DND-41 (cell line): Measurements from ENCODE around the gene RASGRF2.
"Not testable (repeated sequence)": the region's sequence is repeated elsewhere in the genome, so short reads cannot be mapped to it uniquely, and the experiment has no call there.

Experiments used
- EZH2 ChIP-seq: IDR thresholded peaks from 3 replicates; pipeline ENCODE4 v1.6.1; 2012; ENCODE audit warnings: borderline replicate concordance, low read depth, mild to moderate bottlenecking, moderate library complexity, low read length, inconsistent platforms; ENCODE audit not compliant: severe bottlenecking
- TF ChIP-seq, protein P1 (sequence below): IDR thresholded peaks from 2 replicates; pipeline ENCODE4 v1.5.1; 2012; ENCODE audit warnings: borderline replicate concordance, low read length, moderate library complexity, mild to moderate bottlenecking; ENCODE audit not compliant: poor library complexity, severe bottlenecking; ENCODE audit errors: extremely low read depth

DNA sequence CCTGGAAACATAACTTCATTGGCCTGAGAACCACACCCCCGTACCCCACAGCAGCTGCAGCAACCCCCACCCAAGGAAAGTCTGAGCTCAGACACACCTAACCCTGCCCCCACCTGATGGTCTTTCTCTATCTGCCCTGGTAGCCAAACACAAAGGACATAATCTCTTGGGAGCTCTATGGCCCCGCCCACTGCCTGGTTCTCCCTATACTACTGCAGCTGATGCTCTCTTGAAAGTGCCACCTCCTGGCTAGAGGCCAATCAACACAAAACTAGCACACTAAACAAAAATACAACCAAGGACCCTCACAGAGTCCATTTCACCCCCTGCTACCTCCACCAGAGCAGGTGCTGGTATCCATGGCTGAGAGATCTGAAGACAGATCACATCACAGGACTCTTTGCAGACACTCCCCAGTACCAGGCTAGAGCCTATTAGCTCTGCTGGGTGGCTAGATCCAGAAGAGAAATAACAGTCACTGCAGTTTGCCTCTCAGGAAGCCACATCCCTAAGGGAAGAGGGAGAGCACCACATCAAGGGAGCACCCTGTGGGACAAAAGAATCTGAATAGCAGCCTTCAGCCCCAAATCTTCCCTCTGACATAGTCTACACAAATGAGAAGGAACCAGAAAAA, 310.3 kb downstream of the RASGRF2 start:
- TF ChIP-seq, protein P1, sequence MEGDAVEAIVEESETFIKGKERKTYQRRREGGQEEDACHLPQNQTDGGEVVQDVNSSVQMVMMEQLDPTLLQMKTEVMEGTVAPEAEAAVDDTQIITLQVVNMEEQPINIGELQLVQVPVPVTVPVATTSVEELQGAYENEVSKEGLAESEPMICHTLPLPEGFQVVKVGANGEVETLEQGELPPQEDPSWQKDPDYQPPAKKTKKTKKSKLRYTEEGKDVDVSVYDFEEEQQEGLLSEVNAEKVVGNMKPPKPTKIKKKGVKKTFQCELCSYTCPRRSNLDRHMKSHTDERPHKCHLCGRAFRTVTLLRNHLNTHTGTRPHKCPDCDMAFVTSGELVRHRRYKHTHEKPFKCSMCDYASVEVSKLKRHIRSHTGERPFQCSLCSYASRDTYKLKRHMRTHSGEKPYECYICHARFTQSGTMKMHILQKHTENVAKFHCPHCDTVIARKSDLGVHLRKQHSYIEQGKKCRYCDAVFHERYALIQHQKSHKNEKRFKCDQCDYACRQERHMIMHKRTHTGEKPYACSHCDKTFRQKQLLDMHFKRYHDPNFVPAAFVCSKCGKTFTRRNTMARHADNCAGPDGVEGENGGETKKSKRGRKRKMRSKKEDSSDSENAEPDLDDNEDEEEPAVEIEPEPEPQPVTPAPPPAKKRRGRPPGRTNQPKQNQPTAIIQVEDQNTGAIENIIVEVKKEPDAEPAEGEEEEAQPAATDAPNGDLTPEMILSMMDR: not testable (repeated sequence)
- not testable (repeated sequence) for TF ChIP-seq EZH2
